OCI-LY3 (cell line): ENCODE data around the gene PPP6R3.
"Not testable (repeated sequence)": the region's sequence is repeated elsewhere in the genome, so short reads cannot be mapped to it uniquely, and the experiment has no call there.

Experiments used
- EZH2phosphoT487 ChIP-seq: fragments of 200-600 bp; shearing (Covaris generic); IDR thresholded peaks from 2 replicates; pipeline ENCODE4 v1.6.1; 2018; ENCODE audit warnings: antibody characterized with exemption, mixed run types, low read depth
- TF ChIP-seq, protein P1 (sequence below): fragments of 200-600, 300-600 bp; sonication (generic); IDR thresholded peaks from 2 replicates; pipeline ENCODE4 v1.5.1; 2014; ENCODE audit warnings: antibody characterized with exemption, low read length, low read depth

DNA sequence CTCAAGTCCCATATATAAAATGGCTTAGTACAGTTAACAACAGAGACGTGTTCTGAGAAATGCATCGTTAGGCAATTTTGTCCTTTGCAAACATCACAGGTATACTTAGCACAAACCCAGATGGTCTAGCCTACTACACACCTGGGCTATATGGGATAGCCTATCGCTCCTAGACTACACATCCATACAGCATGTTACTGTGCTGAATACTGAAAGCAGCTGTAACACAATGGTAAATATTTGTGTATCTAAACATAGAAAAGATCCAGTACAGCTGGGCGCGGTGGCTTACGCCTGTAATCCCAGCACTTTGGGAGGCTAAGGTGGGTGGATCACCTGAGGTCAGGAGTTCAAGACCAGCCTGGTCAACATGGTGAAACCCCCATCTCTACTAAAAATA is 2.2 kb upstream of the PPP6R3 start:
- TF ChIP-seq EZH2phosphoT487: not testable (repeated sequence)
- TF ChIP-seq, protein P1, sequence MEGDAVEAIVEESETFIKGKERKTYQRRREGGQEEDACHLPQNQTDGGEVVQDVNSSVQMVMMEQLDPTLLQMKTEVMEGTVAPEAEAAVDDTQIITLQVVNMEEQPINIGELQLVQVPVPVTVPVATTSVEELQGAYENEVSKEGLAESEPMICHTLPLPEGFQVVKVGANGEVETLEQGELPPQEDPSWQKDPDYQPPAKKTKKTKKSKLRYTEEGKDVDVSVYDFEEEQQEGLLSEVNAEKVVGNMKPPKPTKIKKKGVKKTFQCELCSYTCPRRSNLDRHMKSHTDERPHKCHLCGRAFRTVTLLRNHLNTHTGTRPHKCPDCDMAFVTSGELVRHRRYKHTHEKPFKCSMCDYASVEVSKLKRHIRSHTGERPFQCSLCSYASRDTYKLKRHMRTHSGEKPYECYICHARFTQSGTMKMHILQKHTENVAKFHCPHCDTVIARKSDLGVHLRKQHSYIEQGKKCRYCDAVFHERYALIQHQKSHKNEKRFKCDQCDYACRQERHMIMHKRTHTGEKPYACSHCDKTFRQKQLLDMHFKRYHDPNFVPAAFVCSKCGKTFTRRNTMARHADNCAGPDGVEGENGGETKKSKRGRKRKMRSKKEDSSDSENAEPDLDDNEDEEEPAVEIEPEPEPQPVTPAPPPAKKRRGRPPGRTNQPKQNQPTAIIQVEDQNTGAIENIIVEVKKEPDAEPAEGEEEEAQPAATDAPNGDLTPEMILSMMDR: not testable (repeated sequence)
